WTC11 (cell line): ENCODE results near the gene CCER1. TPM values are rescaled to one million over a fixed set of nuclear protein-coding genes. Genes with fewer than 3 reads are reported as not detected.

Experiments
- ATAC-seq: fragments of 200-7000 bp; cut with Tn5 transposase; 2 replicates; pipeline ENCODE4 v1.10.0; 2021; ENCODE audit warnings: mild to moderate bottlenecking, moderate library complexity
- CTCF ChIA-PET: fragments of 300-600 bp; sonication (Branson Sonifier 250); formaldehyde crosslinking; loops from one replicate; lab custom pipeline; 2021; ENCODE audit warnings: antibody characterized with exemption; lab: Charles Lee
- POLR2A ChIA-PET: fragments of 350-600 bp; sonication (Branson Sonifier 250); formaldehyde crosslinking; loops from one replicate; lab custom pipeline; 2021; ENCODE audit warnings: antibody characterized with exemption; lab: Charles Lee
- DNase-seq: peaks from one replicate; pipeline ENCODE4 v3.0.0; 2021; ENCODE audit warnings: low spot score
- H3K27ac Mint-ChIP-seq: 2 replicates; pipeline ENCODE4 v1.8.0; 2021; ENCODE audit warnings: mixed read lengths
- H3K27me3 Mint-ChIP-seq: 2 replicates; pipeline ENCODE4 v1.8.0; 2021; ENCODE audit warnings: low read depth, mild to moderate bottlenecking, moderate library complexity, mixed read lengths
- H3K36me3 Mint-ChIP-seq: 2 replicates; pipeline ENCODE4 v1.8.0; 2021; ENCODE audit warnings: mixed read lengths
- H3K4me1 Mint-ChIP-seq: 2 replicates; pipeline ENCODE4 v1.8.0; 2022; ENCODE audit warnings: mixed read lengths
- H3K4me3 Mint-ChIP-seq: 2 replicates; pipeline ENCODE4 v1.8.0; 2021; ENCODE audit warnings: mild to moderate bottlenecking, moderate library complexity, mixed read lengths
- H3K9me3 Mint-ChIP-seq: 2 replicates; pipeline ENCODE4 v1.8.0; 2021; ENCODE audit warnings: mixed read lengths
- AFF4 ChIP-seq: sonication (generic); formaldehyde crosslinking; IDR thresholded peaks from 2 replicates; pipeline ENCODE4 v1.8.1; 2023; ENCODE audit warnings: mild to moderate bottlenecking, missing genetic modification reagents, borderline replicate concordance
- ELF4 ChIP-seq: sonication (generic); formaldehyde crosslinking; IDR thresholded peaks from 2 replicates; pipeline ENCODE4 v1.8.1; 2022; ENCODE audit warnings: low read depth, mild to moderate bottlenecking, moderate library complexity, missing genetic modification reagents
- IRF2 ChIP-seq: sonication (generic); formaldehyde crosslinking; IDR thresholded peaks from 2 replicates; pipeline ENCODE4 v1.8.0; 2022; ENCODE audit warnings: low read depth, missing genetic modification reagents, borderline replicate concordance
- RELA ChIP-seq: sonication (generic); formaldehyde crosslinking; IDR thresholded peaks from 2 replicates; pipeline ENCODE4 v1.8.1; 2022; ENCODE audit warnings: missing genetic modification reagents, mild to moderate bottlenecking, borderline replicate concordance
- SOX15 ChIP-seq: fragments of 250-450 bp; sonication (Bioruptor Pico); IDR thresholded peaks from 2 replicates; pipeline ENCODE4 v1.9.0; 2021; ENCODE audit warnings: mild to moderate bottlenecking
- ZMAT4 ChIP-seq: fragments of 250-450 bp; sonication (Bioruptor Pico); IDR thresholded peaks from 2 replicates; pipeline ENCODE4 v1.9.0; 2021; ENCODE audit warnings: mild to moderate bottlenecking
- ZNF281 ChIP-seq: sonication (generic); formaldehyde crosslinking; IDR thresholded peaks from 2 replicates; pipeline ENCODE4 v1.8.0; 2023; ENCODE audit warnings: mild to moderate bottlenecking, missing genetic modification reagents
- ZNF423 ChIP-seq: fragments of 250-450 bp; sonication (Bioruptor Pico); IDR thresholded peaks from 2 replicates; pipeline ENCODE4 v2.1.2; 2022; ENCODE audit warnings: mild to moderate bottlenecking, moderate library complexity
- total RNA-seq: library from RNA; stranded (reverse); gene quantifications from 3 replicates; pipeline ENCODE4 v1.2.3, GENCODE V29; 2021
- TF ChIP-seq, protein P1 (sequence below): sonication (generic); formaldehyde crosslinking; IDR thresholded peaks from 2 replicates; pipeline ENCODE4 v1.8.1; 2023; ENCODE audit warnings: mild to moderate bottlenecking, missing genetic modification reagents, moderate library complexity
- TF ChIP-seq, protein P2 (sequence below): fragments of 200-600 bp; IDR thresholded peaks from 2 replicates; pipeline ENCODE4 v1.8.0; 2022; ENCODE audit warnings: antibody characterized with exemption
- TF ChIP-seq, protein P3 (sequence below): sonication (generic); formaldehyde crosslinking; IDR thresholded peaks from 2 replicates; pipeline ENCODE4 v1.8.0; 2022; ENCODE audit warnings: mild to moderate bottlenecking, missing genetic modification reagents
- TF ChIP-seq, protein P4 (sequence below): sonication (generic); formaldehyde crosslinking; IDR thresholded peaks from 2 replicates; pipeline ENCODE4 v1.8.1; 2022; ENCODE audit warnings: mild to moderate bottlenecking, moderate library complexity, missing genetic modification reagents
- TF ChIP-seq, protein P5 (sequence below): sonication (generic); formaldehyde crosslinking; IDR thresholded peaks from 2 replicates; pipeline ENCODE4 v1.8.1; 2023; ENCODE audit warnings: mild to moderate bottlenecking, missing genetic modification reagents

The CCER1 gene
- total RNA-seq, 1 experiment from 2014 or later, result not detected

DNA sequence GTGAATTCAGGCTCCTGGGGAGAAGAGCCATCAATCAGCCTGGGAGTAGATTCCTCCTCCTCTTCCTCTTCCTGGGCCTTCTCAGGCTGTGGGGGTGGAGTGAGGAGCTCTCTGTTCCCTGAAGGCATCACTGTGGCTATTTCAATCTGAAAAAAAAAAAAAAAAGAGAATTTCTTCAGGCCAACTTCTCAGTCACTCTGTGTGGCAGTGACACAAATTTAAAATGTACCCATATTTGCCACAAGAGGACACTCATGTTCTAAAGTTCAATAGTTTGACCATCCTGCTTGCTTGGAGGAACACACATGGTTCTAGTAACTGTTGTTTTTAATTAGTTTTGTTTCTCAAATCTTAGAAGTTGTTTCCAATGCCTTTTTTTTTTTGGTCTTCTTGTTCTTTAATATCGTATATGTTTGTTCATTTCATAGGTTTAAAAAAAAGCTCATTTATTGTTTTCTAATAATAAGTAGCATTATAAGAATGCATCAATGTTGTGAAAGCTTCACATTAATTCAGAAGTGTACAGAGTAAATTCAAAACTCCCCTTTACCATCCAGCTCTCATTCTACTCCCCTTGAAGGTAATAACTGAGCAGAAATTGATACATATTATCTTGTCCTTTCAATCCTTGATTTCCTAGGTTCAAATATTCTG lies 23.3 kb upstream of the CCER1 start:
- no peak for DNase-seq
- H3K36me3 Mint-ChIP-seq, result no peaks in the 10 kb centered on the region
- H3K4me1 Mint-ChIP-seq, result peaks cover 12% of the 10 kb centered on the region
- no peak overlapping the region for H3K4me3 Mint-ChIP-seq
- CTCF ChIA-PET, result interaction anchor here (0.6 to 2.7 kb wide), 11 partner anchors 16 to 392 kb away, joined by 3 to 12 read pairs (median 4); partner anchors contain the start of gene LUM
- TF ChIP-seq, protein P1, sequence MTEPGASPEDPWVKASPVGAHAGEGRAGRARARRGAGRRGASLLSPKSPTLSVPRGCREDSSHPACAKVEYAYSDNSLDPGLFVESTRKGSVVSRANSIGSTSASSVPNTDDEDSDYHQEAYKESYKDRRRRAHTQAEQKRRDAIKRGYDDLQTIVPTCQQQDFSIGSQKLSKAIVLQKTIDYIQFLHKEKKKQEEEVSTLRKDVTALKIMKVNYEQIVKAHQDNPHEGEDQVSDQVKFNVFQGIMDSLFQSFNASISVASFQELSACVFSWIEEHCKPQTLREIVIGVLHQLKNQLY (CRISPR knock-in tag), result no peak
- no peak for TF ChIP-seq SOX15 (CRISPR knock-in tag)
- TF ChIP-seq ELF4 (CRISPR knock-in tag), result no peak
- TF ChIP-seq, protein P2, sequence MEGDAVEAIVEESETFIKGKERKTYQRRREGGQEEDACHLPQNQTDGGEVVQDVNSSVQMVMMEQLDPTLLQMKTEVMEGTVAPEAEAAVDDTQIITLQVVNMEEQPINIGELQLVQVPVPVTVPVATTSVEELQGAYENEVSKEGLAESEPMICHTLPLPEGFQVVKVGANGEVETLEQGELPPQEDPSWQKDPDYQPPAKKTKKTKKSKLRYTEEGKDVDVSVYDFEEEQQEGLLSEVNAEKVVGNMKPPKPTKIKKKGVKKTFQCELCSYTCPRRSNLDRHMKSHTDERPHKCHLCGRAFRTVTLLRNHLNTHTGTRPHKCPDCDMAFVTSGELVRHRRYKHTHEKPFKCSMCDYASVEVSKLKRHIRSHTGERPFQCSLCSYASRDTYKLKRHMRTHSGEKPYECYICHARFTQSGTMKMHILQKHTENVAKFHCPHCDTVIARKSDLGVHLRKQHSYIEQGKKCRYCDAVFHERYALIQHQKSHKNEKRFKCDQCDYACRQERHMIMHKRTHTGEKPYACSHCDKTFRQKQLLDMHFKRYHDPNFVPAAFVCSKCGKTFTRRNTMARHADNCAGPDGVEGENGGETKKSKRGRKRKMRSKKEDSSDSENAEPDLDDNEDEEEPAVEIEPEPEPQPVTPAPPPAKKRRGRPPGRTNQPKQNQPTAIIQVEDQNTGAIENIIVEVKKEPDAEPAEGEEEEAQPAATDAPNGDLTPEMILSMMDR, result peak; percentile 34; the same call in 1 of the 2 replicates
- POLR2A ChIA-PET, result interaction anchor here (0.7 kb wide), 1 partner anchor 521 kb away, joined by 3 read pairs; no protein-coding TSS in a partner anchor
- no peaks in the 10 kb centered on the region for H3K9me3 Mint-ChIP-seq
- ATAC-seq, result peak; percentile 86
- H3K27me3 Mint-ChIP-seq, result peaks cover 43% of the 10 kb centered on the region
- H3K27ac Mint-ChIP-seq, result no peak overlapping the region

- Mint-ChIP-seq H3K27me3 (peaks cover 33% of the 10 kb centered on the region), H3K27ac (no peak overlapping the region), H3K9me3 (no peaks in the 10 kb centered on the region), H3K4me1 (peaks cover 15% of the 10 kb centered on the region), H3K36me3 (no peaks in the 10 kb centered on the region), H3K4me3 (no peak overlapping the region)
- ChIA-PET CTCF (interaction anchor here (1.0 to 2.7 kb wide), 4 partner anchors 32 to 376 kb away, joined by 3 to 12 read pairs (median 6); no protein-coding TSS in a partner anchor), POLR2A (no interaction called here)
- TF ChIP-seq, protein P3, sequence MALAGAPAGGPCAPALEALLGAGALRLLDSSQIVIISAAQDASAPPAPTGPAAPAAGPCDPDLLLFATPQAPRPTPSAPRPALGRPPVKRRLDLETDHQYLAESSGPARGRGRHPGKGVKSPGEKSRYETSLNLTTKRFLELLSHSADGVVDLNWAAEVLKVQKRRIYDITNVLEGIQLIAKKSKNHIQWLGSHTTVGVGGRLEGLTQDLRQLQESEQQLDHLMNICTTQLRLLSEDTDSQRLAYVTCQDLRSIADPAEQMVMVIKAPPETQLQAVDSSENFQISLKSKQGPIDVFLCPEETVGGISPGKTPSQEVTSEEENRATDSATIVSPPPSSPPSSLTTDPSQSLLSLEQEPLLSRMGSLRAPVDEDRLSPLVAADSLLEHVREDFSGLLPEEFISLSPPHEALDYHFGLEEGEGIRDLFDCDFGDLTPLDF, result no peak
- TF ChIP-seq, protein P1 (CRISPR knock-in tag), result no peak
- no peak for TF ChIP-seq AFF4
- ATAC-seq, result no peak
- no peak for DNase-seq
Measured at GRCh38 chr12:90977224-90977623, 22.2 kb upstream of the CCER1 start.

- Mint-ChIP-seq H3K27ac (no peak overlapping the region), H3K27me3 (peaks cover 3% of the 10 kb centered on the region), H3K4me1 (peaks cover 15% of the 10 kb centered on the region), H3K36me3 (no peaks in the 10 kb centered on the region), H3K9me3 (no peaks in the 10 kb centered on the region), H3K4me3 (no peak overlapping the region)
- DNase-seq (no peak), ATAC-seq (no peak)
- ChIA-PET POLR2A (no interaction called here), CTCF (no interaction called here)
- TF ChIP-seq, protein P4, sequence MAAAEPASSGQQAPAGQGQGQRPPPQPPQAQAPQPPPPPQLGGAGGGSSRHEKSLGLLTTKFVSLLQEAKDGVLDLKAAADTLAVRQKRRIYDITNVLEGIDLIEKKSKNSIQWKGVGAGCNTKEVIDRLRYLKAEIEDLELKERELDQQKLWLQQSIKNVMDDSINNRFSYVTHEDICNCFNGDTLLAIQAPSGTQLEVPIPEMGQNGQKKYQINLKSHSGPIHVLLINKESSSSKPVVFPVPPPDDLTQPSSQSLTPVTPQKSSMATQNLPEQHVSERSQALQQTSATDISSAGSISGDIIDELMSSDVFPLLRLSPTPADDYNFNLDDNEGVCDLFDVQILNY (CRISPR knock-in tag), result no peak
- TF ChIP-seq, protein P5, sequence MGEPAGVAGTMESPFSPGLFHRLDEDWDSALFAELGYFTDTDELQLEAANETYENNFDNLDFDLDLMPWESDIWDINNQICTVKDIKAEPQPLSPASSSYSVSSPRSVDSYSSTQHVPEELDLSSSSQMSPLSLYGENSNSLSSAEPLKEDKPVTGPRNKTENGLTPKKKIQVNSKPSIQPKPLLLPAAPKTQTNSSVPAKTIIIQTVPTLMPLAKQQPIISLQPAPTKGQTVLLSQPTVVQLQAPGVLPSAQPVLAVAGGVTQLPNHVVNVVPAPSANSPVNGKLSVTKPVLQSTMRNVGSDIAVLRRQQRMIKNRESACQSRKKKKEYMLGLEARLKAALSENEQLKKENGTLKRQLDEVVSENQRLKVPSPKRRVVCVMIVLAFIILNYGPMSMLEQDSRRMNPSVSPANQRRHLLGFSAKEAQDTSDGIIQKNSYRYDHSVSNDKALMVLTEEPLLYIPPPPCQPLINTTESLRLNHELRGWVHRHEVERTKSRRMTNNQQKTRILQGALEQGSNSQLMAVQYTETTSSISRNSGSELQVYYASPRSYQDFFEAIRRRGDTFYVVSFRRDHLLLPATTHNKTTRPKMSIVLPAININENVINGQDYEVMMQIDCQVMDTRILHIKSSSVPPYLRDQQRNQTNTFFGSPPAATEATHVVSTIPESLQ (CRISPR knock-in tag), result no peak
- no peak for TF ChIP-seq ZNF423
- no peak for TF ChIP-seq IRF2
- TF ChIP-seq RELA (CRISPR knock-in tag), result no peak
- no peak for TF ChIP-seq ZNF281 (CRISPR knock-in tag)
- TF ChIP-seq ZMAT4 (CRISPR knock-in tag), result no peak
Measured at GRCh38 chr12:90974286-90974685, 19.3 kb upstream of the CCER1 start.
